GM12873 (cell line): Measurements from ENCODE around the gene HMGN3.

Experiments used
- TF ChIP-seq, protein P1 (sequence below): IDR thresholded peaks from 2 replicates; pipeline ENCODE4 v1.5.1; 2012; ENCODE audit warnings: low read depth, mild to moderate bottlenecking, moderate library complexity, low read length, control low read depth; ENCODE audit not compliant: insufficient read depth; ENCODE audit errors: missing control alignments

The HMGN3 gene

DNA sequence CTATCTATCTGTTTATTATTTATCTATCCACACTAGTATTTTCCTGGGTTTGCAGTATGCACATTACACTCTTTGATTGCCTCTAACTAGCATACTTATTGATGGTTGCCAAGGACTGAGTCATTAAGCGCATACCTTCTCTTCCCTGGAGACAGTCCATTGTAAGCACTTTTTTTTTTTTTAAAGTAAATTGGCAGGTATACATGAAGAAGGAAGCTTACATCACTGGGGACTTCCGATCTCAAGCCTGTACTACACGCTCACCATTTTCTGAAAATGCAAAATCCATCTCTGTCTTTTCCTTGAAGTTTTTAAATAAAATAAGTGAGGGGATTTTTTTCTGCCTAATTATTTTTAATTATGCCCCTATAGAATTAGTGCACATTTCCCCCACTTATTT lies 63.5 kb downstream of the HMGN3 start:
- TF ChIP-seq, protein P1, sequence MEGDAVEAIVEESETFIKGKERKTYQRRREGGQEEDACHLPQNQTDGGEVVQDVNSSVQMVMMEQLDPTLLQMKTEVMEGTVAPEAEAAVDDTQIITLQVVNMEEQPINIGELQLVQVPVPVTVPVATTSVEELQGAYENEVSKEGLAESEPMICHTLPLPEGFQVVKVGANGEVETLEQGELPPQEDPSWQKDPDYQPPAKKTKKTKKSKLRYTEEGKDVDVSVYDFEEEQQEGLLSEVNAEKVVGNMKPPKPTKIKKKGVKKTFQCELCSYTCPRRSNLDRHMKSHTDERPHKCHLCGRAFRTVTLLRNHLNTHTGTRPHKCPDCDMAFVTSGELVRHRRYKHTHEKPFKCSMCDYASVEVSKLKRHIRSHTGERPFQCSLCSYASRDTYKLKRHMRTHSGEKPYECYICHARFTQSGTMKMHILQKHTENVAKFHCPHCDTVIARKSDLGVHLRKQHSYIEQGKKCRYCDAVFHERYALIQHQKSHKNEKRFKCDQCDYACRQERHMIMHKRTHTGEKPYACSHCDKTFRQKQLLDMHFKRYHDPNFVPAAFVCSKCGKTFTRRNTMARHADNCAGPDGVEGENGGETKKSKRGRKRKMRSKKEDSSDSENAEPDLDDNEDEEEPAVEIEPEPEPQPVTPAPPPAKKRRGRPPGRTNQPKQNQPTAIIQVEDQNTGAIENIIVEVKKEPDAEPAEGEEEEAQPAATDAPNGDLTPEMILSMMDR: no peak

DNA sequence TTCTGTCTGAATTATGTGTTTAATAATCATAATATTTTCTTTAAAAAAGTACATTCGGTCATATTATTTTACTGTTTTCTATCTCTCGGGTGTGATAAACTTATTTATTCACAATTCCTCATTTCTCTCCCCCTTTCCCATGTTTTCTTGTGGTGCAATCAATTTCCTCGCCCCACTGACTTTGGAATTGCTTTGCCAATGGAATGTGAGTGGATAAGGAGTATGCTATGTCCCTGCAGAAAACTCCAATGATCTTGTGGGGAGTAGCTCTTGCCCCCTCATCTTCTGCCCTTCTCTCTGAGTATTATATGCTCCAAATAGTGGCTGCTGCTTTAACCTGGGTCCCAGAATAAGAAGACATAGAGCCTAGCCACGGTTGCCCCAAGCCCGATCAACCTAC lies 64.1 kb downstream of the HMGN3 start:
- TF ChIP-seq, protein P1: no peak

DNA sequence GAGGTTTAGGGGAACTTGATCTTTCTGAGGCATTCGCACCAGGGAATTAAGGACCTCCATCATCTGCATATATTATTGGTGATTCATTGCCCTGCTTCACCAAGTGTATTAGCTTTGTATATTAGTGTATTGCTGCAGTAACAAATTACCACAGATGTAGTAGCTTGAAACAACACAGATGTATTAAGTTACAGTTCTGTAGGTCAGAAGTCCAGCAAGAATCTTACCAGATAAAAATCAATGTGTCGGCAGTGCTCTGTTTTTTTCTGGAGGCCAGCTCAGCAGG lies 65.8 kb downstream of the HMGN3 start:
- TF ChIP-seq, protein P1: no peak

DNA sequence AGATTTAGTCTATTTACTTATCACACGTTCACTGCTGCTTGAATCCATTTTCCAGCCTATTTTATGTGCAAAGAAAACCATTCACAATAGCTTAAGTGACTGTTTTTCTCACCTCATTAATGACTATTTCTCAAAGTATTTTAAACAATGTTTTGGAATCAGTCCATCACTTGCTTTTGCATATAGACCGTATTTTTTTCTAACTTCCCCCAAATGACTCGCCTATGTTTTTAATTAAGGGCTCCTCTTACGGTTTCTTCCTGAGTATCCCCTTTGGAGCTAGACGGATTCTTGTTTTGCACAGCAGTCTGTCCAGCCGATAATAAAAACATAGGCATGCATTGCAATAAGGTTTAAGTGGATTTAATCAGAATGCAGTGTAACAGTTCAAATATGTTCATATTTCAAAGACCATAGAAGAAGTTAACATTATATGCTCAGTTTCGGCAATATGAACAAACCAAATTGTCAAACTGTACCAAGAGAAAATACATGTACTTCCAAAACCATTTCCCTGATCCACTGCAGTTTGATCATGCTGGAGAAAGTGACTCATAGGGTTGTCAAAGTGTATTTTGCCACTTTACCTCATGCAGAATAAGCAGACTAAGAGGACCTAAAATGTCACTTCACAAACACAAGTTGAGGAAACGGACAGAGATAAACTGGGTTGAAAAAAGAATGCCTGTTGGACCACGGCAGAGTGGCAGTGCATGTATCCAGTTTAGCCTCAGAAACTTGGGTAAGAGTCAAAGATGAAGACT lies 66.4 kb downstream of the HMGN3 start:
- TF ChIP-seq, protein P1: no peak

DNA sequence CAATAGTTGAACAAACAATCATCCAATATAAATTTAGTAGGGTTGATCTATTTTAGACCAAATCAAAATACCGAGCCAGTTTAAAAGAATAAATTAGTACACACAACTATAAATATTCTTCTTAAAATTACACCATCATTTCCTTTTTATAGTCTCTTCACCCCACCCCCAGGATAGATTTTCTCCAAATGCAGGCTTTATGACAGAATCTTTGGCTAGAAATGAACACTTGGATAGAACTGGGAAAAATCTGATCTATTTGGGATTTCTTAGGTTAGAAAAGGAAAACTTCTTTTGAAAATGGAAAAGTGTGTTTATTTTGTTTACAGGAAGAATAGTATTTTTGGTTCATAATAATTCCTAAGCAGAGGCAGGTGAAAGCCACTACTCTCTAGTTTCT lies 74.6 kb downstream of the HMGN3 start:
- TF ChIP-seq, protein P1: no peak

DNA sequence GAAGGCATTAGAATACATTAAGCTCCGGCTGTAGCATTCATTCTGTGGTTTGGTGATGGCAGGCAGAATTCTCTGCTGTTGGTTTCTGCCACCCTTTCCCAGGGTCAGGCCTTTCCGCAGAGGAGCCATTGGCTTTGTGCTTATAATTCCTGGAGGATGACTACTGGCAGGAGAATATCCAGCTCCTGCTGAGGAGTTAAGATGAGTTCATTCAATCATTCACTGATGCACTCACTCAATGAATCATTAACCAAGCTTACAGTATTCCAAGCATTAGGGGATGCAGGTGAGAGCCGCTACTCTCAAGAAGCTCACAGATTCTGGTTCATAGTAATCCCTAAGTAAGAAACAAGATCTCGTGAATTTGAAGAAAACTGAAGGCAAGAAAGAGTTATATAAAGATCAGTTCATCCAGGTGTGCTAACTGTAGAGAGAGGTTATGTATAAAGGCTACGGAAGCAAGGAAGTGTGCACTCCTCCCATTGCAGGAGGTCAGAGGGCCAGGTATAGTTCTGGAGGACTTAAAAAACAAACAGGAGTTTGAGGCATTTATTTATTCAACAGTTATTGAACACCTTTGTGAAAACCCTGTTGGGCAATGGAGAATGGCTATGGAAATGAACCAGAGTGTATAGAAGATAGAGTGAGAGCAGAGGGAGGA lies 75.5 kb downstream of the HMGN3 start:
- TF ChIP-seq, protein P1: no peak

DNA sequence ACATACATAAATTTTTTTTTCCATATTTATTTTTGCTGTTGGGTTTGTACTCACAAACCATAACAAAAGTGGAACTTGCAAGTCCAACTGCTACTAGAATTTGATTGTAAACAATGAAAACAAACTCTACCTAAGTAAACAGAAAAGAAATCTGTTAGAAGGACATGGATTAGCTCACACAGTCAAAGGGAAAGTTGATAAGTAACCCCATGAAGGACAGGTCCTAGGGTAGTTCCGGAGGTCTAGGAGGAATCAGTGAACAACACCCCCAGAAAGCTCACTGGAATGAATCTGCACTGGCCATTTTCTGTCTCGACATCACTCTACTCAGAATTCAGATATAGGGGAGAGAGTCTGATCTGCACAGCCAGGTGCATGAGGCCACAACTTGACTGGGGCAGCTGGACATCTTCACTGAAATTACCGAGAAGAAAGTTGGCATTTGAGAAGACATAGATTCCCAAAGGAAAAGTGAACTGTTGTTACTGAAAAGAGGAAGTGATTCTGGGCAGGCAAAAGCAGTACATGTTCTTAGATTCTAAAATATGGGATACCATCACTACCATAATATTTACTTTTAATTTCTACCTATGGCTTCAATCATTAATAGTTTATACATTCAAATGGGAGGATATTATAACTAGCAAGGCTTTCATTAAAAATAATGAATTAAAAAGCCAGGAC lies 76.4 kb downstream of the HMGN3 start:
- TF ChIP-seq, protein P1: no peak
